HG02678 (cell line): Measurements from ENCODE around the gene COL18A1.
A peak's percentile ranks its signal among the peaks of the same experiment; 100 is the strongest.

Experiments used
- ATAC-seq: cut with Tn5 transposase; IDR thresholded peaks from one replicate; pipeline ENCODE4 v1.9.1; 2021; ENCODE audit warnings: mild to moderate bottlenecking, moderate library complexity; ENCODE audit not compliant: unreplicated experiment

COL18A1 gene

GRCh38 chr21:45539046-45539795 lies 134.3 kb downstream of the COL18A1 start:
- ATAC-seq = no peak

DNA sequence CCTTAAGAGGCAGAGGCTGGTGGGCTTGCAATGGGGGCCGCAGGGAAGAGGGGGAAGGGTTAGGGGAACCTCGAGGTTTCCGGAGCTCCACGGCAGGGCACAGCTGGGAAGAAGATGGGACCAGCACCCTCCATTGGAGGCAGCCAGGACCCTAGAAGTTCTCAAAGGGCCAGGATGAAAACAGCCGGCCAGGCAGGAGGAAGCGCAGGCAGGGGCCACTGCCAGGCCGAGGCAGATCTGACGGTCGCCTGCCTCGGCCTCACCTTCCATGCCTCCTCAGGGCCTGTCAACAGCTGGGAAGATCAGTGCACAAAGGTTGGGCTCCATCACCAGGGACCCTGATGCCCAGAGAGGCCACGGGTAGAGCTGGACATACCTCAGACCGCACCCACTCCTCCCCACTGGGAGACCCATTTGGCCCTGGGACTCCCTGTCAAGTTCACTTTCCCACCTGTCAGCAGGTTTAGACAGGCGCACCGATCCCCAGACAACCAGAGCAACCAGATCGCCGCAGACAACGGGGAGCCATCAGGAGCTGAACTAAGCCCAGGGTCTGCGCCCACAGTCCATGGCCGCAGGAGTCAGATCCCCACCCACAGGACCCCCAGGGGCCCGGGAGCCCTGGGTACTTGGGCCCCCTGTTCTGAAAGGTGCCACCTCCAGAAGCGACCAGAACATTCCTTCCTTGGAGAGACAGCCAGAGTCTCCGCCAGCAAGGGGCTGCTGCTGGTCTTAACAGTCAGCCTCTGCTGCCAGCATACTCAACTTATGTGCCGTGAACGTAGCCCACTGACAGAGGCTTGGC lies 135.0 kb downstream of the COL18A1 start:
- no peak for ATAC-seq

DNA sequence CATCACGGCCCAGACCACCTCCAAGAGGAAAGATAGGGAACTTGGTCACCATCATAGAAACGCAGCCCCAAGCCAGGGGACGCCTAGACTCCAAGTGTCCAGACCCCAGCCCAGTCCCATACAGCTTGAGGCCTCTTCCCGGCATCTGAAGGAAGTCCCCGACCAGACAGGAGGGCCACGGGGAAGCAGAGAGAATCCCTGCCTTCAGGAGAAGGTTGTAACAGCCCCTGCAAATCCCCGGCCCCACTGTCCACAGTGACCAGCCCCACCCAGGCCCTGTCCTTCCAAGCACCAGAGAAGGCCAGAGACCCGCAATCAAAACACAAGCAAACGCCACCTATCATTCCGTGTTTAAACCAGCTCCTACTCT lies 135.6 kb downstream of the COL18A1 start:
- ATAC-seq = no peak

GRCh38 chr21:45541221-45542039 lies 136.5 kb downstream of the COL18A1 start:
- peak; percentile 52 for ATAC-seq

DNA sequence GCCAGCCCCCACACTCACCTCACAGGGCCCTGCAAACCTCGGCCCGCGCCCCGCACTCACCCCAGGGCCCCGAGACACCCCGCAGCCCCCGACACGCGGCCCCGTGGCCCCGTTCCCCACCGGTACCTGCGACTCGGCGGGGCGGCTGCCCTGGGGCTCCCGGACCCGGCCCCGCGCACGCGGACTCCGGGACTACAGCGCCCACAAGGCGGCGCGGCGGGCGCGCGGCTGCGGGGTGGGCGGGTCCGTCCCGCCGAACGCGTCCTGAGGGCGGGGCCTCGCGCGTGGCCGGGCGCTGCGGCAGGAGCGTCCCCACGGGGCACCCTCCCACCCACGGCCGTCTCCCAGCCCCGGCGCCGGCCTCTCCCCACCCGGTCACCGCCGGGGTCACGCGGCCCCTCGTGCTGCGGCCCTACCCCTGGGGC lies 137.3 kb downstream of the COL18A1 start, which contains the start of gene SLC19A1:
SLC19A1 (minus strand) TSS at position 199 of the 425 bp plus-strand sequence. CDS start 4,481 bp downstream, outside the sequence.
- peak; percentile 69 for ATAC-seq

DNA sequence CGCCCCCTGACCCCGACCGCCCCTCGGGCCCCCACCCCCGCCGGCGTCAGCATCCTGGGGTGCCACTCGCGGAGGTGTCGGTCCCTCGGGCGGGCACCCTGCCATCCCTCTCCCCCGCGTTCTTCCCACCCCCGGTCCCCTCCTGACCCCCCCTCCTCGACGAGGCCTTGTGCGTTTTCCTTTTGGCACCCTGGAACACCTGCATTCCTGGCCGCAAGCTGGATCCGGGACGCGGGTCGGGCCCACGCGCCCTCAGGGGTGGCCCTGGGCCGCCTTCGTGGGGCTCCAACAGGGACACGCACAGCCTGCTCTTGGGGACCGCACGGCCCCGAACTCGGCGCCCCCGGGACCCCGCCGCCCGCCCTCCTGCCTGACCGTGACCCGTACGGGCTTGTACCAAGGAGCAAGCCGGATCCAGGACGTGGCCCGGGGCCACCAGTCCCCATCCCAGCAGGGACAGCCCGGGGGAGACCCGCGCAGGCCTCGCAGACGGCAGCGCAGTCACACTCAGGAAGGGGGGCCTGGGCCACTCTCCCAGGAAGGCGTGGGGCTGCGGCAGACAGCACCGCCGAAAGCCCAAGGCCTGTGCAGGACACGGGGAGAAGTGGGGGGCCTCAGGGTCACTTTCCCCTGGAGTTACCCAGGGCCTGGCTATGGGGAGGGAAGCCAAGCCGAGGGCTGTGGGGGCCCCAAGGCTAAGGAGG lies 137.9 kb downstream of the COL18A1 start:
- ATAC-seq = no peak

DNA sequence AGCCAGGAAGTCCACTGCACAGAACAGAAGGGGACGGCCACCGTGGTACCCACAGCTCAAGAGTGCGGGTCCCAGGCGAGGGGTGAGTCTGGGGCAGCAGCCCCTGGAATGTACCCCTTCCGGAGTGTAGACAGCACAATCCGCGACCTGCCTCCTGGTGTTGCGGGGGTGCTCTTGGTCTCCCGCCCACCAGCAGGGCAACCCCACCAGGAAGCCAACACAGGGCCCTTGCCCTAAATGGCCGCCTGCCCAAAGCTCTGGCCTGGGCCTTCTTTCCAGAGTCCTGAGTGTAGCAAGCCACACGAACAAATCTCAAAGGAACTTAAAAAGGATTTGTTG lies 138.4 kb downstream of the COL18A1 start:
- no peak for ATAC-seq

DNA sequence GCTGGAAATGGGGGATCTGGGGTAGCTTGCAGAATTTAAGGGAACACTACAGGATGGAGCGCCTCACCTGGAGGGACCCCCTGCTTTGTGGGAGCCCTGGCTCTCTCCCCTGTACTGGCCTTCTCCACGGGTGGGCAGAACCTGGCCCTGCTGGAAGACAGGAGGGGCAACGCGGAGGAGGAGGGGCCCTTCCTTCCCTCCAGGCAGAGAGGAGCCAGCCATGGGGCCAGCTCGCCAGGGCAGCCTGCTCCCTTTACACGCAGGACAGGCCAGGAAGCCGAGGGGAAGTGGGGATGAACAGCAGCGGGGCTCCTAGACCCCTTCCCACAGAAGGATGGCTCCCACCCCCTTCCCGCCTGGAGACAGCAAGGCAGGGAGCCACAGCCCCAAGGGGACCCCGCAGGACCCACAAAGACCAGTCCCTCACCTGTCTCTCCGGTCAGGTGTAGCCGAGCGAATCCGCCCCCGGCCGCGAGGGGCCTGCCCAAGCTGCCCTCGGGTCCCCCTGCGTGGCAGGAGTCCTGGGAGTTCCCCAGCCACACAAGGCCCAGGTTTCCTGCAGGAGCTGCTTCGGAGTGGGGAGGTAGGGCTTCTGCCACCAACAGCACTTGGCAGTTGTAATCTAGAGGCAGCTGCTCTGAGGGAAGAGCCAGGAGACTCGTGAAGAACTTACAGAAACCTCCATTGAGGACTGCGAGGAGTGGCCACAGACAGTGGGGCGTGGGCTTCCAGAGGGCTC lies 138.9 kb downstream of the COL18A1 start:
- no peak for ATAC-seq

- no peak for ATAC-seq
Measured at GRCh38 chr21:45544449-45545235, 139.7 kb downstream of the COL18A1 start.

DNA sequence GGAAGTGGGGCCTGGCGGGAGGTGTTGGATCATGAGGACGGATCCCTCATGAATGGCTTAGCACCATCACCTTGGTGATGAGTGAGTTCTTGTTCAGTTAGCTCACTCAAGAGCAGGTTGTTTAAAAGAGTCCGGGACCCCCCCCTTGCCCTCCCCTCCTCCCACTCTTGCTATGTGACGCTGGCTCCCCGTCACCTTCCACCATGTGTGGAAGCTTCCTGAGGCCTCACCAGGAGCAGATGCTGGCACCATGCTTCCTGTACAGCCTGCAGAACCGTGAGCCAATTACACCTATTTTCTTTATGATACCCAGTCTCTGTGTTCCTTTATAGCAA lies 140.2 kb downstream of the COL18A1 start:
- ATAC-seq = no peak

DNA sequence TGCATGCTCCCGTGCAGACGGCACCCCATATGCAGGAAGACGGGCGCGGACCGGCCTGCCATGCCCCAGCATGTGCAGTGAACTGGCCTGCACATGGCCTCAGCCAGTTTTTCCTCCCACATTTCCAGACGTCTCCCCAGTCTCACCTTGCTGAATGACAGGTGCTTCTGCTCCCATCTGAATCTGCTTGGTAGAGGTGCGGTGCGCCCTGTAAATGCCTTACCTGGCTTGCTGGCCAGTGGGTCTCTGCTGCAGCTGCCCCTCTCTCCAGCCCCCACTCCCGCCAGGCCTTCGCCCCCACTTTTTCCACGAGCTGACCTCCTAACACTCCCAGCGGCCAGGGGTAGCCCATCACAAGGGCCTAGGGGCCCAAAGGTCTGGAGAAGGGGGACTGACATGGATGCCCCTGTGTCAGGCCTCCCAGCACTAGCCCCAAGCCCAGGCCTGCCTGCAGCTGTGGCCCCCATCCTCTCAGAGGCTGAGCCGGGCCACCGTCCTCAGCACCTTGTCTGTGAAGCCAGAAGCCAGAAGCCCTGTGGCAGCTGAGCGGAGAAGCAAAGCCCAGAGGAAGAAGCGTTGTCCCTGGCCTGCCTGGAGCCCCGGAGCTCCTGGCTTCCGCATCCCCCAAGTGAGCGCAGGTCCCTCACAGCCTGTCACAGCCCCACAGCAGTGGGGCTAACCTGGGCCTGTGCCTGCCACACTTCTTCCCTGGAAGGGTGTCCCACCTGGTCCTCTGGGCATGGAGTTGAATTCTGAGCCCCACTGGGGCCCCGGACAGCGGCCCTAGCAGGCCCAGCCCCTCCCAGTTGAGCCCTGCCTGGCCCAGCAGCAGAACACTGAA lies 140.9 kb downstream of the COL18A1 start:
- no peak for ATAC-seq

- no peak for ATAC-seq
Measured at GRCh38 chr21:45546636-45547544, 141.9 kb downstream of the COL18A1 start.

- ATAC-seq = no peak
Measured at GRCh38 chr21:45547545-45547900, 142.6 kb downstream of the COL18A1 start.

- ATAC-seq = no peak
Measured at GRCh38 chr21:45548711-45549491, 143.9 kb downstream of the COL18A1 start.

DNA sequence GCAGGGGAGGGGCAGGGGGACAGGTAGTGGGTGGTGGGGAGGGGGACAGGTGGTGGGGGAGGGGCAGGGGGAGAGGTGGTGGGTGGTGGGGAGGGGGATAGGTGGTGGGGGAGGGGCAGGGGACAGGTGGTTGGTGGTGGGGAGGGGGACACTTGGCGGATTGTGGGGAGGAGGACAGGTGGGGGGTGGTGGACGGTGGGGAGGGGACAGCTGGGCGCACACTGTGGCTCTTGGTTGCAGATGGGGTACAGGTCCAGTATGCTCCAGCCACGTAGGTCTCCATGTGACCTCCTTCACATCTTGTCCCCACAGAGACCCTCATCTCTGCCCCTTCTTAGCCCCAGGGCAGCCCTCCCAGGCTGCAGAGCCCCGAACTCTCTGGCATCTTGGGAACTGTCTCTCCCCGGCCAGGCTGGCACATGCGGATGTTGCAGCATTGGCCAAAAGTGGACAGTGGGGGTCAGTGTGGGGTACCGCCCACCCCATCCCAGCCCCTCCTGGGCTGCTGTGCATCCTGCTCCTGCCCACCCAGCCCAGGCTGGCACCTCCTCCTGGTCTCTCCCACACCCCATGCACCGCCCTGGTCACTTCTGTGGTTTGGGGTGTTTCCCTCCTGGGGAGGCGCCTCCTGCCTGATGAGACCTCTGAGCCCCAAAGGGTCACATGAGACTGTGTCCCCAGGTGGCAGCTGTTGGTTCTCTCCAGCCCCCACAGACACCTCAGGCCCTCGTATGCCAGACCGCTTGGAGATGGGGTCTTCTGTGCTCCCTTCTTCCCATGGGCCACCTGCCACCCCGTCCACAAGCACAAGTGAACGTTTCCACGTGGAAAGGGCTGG lies 144.9 kb downstream of the COL18A1 start:
- no peak for ATAC-seq
